ENCODE measurements around the gene FYN. TPM values are rescaled to one million over a fixed set of nuclear protein-coding genes. Genes with fewer than 3 reads are reported as not detected.

The FYN gene
- total RNA-seq, 1 experiment from 2014 or later = 26.6 TPM

GRCh38 chr6:111750753-111751673 lies 122.2 kb downstream of the FYN start:
- no peak for DNase-seq (ENCODE audit: low spot score)

- no peak for DNase-seq (ENCODE audit: low spot score)
These were observed 123.1 kb downstream of the FYN start for GRCh38 chr6:111750153-111750552.

- no peak for DNase-seq (ENCODE audit: low spot score)
These were observed 125.0 kb downstream of the FYN start for GRCh38 chr6:111748231-111748647.

- no peak for DNase-seq (ENCODE audit: low spot score)
These were observed 125.4 kb downstream of the FYN start for GRCh38 chr6:111747829-111748228.

- DNase-seq (ENCODE audit: low spot score) = no peak
These were observed 125.9 kb downstream of the FYN start for GRCh38 chr6:111747396-111747795.

- no peak for DNase-seq (ENCODE audit: low spot score)
These were observed 126.3 kb downstream of the FYN start for GRCh38 chr6:111746983-111747382.

GRCh38 chr6:111745636-111746035 lies 127.6 kb downstream of the FYN start:
- no peak for DNase-seq (ENCODE audit: low spot score)

- DNase-seq (ENCODE audit: low spot score) = no peak
These were observed 128.1 kb downstream of the FYN start for GRCh38 chr6:111745186-111745585.

GRCh38 chr6:111743862-111744692 lies 129.2 kb downstream of the FYN start:
- DNase-seq (ENCODE audit: low spot score) = no peak

- no peak for DNase-seq (ENCODE audit: low spot score)
These were observed 129.9 kb downstream of the FYN start for GRCh38 chr6:111743360-111743759.

- DNase-seq (ENCODE audit: low spot score) = no peak
These were observed 131.9 kb downstream of the FYN start for GRCh38 chr6:111741177-111741952.

GRCh38 chr6:111740506-111740905 lies 132.7 kb downstream of the FYN start:
- DNase-seq (ENCODE audit: low spot score) = no peak

GRCh38 chr6:111739257-111739696 lies 134.0 kb downstream of the FYN start:
- no peak for DNase-seq (ENCODE audit: low spot score)

GRCh38 chr6:111738631-111739030 lies 134.6 kb downstream of the FYN start:
- DNase-seq (ENCODE audit: low spot score) = no peak

- no peak for DNase-seq (ENCODE audit: low spot score)
These were observed 135.1 kb downstream of the FYN start for GRCh38 chr6:111738156-111738555.

GRCh38 chr6:111737065-111737521 lies 136.2 kb downstream of the FYN start:
- DNase-seq (ENCODE audit: low spot score) = peak; percentile 10

- DNase-seq (ENCODE audit: low spot score) = no peak
These were observed 137.1 kb downstream of the FYN start for GRCh38 chr6:111736005-111736608.

- DNase-seq (ENCODE audit: low spot score) = no peak
These were observed 138.9 kb downstream of the FYN start for GRCh38 chr6:111734068-111735061.

GRCh38 chr6:111732390-111732789 lies 140.9 kb downstream of the FYN start:
- DNase-seq (ENCODE audit: low spot score) = no peak

Data from A172 (cell line).